Measurements from ENCODE around the gene ICE2.

ICE2 gene

DNA sequence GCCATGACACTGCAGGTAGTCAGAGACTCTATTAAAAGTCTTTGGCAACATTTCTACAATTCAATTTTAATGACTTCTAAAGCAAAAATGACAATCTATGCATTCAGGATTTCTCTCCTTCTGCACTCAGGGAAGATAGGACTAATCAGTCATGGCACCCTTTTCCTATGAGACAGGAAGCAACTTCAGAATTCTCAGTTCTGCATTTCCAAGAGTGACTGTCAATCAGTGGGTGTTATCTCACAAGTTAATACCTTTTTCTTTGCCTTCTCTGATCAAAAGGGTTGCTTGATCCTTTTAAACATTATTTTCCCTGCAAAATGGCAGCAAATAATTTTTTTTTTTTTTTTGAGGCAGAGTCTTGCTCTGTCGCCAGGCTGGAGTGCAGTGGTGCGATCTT is 7.8 kb upstream of the ICE2 start:
- no peak for FAIRE-seq

DNA sequence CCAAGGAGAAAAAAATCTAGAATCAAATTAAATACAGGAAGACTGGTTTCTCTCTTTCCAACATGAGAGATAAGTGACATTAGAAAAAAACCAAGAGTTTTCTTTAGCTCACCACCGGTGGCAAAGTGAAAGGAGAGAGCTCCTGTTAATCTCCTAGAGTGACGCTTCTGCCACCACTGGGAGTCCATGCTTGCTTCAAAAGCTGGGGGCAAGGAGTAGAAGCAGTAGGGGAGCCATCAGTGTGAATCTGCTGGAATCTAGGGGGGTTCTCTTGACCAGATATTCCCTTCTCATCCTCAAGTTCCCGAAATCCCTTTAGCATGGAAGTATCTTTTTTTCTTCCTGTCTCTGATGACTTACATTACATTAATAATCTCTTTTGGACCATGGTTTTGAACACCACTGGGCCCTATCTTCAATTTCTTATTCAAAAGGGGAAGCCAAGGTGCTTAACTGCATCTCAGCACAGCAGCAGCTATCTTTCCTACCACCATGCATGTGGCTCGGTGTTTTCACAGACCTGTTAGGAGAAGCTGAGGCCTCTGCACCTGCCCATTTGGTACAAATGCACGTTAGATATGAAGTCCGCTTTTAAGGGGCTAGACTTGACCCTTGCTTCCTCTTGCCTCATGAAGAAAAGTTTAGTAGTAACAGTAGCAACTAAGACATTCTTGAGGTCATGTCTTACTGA is 6.6 kb upstream of the ICE2 start:
- FAIRE-seq = no peak

DNA sequence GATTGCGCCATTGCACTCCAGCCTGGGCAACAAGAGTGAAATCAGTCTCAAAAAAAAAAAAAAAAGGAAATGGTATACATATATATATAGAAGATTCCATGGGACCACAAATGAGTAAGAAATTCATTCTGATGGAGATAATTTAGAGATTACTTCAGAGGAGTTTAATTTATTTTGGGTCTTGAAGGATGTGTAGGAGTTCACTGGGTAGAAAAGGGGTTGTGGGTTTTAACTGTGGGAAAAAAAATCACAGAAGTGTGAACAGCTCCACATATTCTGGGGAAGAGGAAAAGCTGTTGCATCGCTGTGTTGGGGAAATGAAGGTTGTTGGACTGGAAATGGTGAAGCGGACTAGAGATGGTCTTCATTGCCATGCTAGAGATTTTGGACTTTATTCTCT is 4.1 kb upstream of the ICE2 start:
- no peak for FAIRE-seq

DNA sequence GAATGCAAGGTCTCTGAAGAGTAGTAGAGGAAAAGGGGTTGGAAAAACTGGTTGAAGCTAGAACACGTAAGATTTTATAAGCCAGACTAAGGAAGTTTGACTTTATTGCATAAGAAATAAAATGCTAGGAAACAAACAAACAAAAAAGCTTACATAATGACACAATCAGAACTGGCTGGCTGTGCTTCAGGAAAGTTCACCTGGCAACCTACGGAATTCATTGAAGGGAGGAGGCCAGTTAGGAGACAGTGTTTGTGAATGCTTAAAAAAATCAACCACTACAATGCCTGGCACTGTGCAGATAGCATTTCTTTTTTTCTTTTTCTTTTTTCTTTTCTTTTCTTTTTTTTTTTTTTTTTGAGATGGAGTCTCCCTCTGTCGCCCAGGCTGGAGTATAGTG is 1.9 kb upstream of the ICE2 start:
- FAIRE-seq = no peak

DNA sequence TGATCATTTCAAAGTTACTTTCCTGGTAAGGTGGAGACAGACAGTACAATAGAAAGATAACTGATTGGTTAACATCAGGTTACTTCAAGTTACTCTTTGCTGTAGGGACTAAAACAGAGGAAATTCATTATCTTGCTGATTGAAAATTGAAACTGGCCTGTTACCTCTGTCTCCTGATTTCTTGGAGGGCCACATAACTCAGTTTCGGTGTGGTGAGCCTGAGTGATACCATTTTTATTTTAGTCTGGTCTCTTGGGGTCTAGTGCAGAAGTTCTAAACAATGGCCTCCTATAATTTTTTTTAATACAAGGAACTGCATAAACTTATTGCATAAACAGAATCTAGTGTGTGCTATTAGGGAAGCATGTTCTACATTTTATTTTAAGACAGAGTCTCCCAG is 1.2 kb upstream of the ICE2 start:
- FAIRE-seq = no peak

DNA sequence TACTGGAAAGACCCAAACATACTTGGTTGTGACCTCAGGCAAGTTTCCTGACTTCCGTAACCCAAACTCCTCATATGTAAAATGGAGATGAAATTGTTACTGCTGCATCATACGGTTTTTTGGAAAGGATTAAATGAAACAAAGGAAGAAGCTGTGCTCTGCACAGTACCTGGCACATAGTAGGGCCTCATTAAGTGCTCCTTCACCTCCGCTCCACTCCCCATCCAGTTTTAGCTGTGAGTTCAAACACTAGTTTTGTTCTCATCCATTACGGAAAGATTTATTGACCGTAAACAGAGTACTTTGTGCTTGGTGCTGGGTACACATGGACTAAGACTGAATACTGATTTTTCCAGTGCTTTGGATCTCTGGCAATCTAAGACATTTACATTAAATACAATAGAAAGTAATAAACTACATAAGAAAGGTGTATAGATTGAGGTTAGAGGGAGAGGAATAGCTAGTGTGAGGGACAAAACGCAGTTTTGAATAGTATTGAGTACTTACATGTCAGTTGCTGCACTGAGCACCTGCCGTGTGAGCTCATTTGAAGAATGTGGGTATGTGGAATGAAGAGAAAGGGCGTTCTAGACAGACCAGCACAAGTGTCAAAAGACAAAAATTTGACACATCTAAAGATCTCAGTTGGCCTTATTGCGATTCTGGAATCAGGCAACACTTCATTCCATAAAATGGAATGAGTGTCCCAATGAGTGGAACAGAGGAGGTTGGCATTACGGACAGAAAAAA is 594 bp upstream of the ICE2 start:
- FAIRE-seq = no peak

DNA sequence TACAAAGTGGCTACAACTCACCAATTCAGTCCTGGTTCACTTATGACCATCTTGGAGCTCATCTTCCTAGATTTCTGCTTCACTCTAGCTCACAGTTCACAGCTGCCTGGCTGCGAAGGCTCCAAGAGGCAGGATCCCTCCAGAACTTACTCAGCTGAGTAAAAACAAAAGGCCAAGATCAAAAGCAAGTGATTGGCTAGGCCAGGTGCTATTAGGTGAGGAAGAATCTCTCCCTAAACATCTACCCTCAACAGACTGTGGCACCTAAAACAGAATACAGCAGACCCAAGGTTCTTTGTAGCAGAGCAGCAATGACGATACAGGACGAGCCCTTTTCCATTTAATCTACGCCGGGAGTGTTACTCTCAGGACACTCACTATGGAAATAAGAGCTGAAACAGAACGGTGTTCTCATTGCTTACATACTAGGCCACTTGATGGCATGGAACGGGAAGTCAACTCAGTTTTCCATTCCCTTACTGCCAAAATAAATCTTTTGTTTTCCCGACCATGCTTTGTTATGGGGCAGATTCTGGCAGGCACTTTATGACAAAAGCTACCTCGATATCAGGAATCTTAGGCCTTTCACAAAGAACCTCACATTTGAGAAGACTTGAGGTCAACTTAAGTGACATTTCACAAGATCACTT is 901 bp downstream of the ICE2 start:
- no peak for FAIRE-seq

DNA sequence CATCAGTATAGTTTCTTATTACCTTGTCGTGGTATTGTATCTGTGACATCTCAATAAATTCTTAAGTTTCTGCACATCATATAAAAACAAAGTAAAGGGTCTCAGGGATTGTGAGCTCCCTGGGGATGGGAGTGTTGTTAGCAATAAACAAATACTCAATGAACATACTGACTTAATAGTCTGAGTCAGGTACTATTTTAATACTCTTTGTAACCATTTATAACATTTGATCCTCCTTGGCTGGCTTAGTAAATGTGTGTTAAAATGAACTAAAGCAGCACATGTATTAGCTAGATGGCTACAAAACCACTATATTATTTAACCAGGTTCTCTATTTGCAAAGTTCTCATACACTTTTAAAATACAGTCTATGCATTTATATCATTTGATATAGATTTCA is 1.8 kb downstream of the ICE2 start:
- no peak for FAIRE-seq

DNA sequence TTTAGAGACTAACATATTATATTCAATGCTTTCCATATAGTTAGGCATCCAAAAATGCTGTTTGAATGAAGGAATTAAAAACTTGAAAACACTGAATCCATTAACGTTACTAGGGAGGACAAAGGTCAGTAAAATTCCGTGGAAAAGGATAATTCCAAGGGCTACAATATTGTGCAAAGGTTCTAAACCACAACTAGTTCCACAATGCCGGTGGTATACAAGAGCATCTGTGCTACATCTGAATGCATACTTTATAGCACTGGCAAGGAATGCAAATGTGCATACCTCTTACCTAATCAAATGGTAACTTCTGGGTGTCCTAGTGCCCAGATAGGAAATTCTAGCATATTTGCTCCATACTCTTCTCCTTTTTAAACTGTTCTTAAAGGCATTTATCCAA is 2.2 kb downstream of the ICE2 start:
- no peak for FAIRE-seq

DNA sequence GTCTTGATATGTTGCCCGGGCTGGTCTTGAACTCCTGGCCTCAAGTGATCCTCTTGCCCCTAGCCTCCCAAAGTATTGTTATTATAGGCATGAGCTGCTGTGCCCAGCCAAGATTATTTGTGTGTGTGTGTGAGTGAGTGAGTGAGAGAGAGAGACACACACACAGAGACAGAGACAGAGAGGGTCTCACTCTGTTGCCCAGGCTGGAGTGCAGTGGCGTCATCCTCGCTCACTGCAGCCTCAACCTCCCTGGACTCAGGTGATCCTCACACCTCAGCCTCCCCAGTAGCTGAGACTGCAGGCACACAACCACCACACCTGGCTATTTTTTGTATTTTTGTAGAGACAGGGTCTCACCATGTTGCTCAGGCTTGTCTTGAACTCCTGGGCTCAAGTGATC is 5.8 kb downstream of the ICE2 start:
- no peak for FAIRE-seq

DNA sequence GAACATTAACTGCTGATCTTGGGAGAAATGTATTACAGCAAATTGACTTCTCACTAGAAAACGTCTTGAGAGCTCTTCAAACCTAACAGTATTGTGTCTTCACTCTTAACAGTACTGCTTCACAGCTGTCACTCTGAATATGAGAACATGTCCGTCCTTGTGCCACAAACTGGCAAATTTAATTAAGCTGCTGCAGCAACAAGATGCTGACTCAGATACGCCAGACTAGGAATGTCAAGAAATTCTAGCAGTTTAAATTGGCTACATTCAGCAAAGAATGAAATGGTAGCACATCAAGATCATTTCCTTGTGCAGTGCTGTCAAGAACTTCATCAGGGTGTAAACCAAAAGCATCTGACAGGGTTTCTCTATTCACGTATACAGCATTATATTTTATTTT is 7.6 kb downstream of the ICE2 start:
- FAIRE-seq = no peak

DNA sequence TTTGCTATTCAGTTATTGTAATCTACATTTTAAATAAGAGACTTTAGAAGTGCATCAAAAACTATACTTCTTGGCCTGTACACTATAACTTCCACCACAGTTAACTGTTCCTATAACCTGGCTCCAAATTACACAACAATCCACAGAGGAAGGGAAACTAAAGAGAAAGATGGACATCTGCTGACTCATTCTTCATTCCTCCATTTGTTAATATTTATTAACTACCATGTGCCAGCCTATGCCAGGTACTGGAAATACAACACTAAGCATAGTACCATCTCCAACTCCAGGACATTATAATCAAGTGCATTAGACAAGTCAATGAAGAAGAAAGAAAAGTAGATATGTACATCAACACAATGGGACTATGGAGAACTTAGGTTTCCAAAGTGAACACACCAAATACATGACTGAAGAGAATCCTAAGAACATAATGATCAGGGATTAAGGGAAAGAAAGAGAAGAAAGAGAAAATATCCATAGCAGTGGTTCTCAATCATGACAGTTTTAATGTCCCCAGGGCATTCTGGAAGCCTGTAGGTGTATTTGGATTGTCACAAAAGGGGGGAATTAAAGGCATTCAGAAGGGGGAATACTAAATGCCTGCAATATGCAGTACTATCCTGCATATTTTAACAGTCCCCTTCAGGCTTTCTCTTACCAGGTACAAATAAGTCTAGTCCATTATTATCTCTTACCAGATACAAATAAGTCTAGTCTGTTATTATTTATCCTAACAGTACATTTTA is 8.9 kb downstream of the ICE2 start:
- no peak for FAIRE-seq

DNA sequence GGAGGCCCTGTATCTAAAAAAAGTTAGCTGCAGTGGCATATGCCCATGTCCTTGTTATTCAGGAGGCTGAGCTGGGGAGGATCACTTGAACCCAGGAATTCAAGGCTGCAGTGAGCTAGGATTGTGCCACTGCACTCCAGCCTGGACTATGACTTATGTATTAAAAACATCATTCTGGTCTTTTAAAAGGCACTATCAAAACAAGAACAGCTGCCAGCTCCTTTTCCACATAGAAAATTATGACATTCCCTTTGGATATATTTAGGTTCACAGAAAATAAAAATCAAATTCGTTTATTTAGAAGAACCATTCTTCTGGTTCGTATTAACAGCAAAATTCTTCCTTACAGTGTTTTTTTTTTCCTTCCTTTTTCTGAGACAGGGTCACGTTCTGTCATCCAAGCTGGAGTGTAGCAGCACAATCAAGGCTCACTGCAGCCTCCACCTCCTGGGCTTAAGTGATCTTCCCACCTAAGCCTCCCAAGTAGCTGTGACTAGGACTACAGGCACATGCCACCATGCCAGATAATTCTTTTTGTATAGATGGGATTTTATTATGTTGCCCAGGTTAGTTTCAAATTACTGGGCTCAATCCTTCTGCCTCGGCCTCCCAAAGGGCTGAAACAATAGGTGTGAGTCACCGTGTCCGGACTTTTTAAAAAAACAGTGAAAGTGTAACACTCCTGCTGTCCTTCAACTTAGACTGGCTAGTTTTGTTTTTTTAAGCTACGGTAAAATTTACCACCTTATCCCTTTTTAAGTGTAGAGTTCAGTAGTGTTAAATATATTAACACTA is 13.9 kb downstream of the ICE2 start:
- FAIRE-seq = no peak

DNA sequence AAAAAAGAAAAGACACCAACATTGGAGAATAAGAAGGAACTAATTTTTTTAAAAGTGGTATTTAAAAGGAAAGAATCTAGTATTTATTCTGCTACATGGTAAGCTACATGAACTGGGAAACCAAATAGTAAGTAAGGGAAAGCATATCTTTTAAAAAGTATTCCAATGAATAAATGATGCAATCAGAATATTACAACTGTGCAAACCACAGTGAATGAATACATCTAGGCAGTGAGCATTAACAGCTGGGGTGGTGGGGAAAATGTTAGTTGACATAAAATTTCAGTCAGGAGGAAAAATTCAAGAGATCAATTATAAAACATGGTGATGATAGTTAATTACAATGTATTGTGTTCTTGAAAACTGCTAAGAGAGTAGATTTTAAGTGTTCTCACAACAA is 16.9 kb downstream of the ICE2 start:
- FAIRE-seq = peak; percentile 52

DNA sequence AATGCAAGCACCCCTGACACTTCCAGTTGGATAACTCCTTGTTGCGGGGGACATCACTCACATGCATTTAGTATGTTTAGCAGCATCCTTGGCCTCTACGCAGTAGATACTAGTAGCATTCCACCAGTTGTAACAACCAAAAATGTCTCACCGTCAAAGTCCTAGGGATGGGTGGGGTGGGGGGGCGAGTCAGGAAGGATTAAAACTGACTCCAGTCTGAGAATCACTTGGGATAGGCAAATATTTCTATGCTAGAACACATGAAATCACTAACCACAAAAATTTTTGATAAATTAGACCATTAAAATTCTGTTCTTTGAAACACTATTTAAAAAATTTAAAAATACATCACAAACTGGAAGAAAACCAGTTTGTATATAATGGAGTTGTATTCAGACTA is 18.0 kb downstream of the ICE2 start:
- no peak for FAIRE-seq

DNA sequence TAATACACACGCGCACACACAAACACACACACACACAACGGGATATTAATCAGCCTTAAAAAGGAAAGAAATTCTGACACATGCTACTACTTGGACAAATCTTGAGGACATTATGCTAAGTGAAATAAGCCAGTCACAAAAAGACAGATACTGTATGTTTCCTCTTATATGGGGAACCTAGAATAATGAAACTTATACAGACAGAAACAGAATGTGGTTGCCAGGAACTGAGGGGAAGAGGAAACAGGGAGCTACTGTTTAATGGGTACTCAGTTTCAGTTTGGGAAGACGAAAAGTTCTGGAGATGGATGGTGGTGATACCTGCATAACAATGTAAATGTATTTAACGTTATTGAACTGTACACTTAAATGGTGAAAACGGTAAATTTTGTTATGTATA is 20.2 kb downstream of the ICE2 start:
- no peak for FAIRE-seq

DNA sequence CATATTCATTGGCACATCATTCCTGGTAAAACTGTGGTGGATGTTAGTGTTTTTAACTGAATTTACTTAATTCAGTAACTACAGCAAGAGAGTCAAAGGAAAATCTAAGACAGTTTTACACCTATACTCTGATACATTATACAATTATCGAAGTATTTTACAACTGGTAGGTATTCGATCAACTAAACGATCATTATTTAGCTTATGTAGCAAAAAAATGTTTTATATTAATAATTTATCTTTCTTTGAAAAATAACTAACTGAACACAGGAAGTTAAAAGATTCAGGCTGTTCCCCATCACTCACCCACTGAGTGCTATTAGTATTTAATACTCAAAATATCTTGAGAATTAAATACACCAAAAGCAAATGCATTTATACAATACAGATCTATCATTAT is 21.0 kb downstream of the ICE2 start:
- peak; percentile 37 for FAIRE-seq

DNA sequence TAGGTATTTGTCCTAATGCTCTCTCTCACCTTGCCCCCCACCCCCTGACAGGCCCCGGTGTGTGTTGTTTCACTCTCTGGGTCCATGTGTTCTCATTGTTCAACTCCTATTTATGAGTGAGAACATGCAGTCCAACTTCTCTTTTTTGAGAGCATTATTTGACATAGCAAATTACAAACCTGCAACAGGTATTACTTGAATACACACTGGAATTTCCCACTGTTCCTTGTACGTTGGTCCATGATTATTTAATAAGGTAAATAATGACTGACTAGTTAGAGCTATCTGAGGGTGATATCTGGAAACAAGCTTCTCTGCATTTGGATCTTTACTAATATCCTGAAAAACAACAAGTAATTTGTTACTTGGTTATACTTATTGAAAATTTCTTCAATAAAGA is 24.1 kb downstream of the ICE2 start:
- no peak for FAIRE-seq

DNA sequence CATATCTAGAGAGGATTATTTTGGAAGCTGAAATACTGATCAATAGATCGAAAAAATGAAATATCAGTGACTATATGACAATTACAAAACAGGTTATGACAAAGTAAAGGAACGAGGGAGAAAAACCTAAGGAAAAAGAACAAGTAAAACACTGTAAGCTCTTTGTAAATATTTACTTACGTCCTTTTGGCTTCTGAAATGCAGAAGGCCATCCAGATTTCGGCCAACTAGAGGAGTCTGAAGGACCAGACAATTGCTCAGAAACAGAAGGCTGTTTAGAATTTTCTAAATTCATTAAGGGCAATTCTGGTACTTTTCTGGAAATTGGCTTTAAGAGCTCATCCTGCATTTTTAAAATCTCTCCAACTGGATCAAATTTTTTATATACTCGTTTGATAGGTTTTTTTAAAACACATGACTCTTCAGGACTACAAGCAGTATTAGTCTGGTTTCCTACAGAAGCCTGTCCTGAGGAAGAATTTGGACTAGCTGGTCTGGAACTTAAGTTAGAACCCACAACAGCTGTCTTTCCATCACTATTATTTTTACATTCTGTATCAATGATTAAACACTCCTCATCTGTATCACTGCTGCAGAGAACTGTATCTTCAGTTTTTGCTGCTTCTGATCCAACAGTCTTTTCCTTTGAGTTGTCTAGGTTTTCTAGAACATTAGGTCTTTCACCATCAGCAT is 30.1 kb downstream of the ICE2 start:
- FAIRE-seq = no peak

DNA sequence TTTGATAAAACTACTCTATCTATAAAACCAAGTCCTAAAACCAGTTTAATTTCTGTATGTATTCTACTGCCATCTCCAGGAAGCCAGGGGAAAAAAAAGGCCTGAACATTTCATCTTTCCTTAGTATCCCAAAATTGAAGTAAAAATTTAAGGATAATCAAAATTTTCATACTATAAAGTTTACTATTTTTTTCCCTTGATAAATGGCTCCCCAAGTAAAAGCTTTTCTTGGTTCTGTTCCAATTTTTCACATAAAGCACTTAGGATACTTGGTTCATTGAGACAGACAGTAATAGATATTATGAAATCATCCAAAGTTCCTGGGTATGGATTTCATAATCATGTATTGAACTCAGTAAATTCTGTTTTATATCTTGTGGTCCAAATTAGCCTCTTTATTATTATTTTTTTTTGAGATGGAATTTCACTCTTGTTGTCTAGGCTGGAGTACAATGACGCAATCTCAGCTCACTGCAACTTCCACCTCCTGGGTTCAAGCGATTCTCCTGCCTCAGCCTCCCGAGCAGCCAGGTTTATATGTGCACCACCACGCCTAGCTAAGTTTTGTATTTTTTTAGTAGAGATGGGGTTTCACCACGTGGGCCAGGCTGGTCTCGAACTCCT is 34.5 kb downstream of the ICE2 start:
- peak; percentile 96 for FAIRE-seq

DNA sequence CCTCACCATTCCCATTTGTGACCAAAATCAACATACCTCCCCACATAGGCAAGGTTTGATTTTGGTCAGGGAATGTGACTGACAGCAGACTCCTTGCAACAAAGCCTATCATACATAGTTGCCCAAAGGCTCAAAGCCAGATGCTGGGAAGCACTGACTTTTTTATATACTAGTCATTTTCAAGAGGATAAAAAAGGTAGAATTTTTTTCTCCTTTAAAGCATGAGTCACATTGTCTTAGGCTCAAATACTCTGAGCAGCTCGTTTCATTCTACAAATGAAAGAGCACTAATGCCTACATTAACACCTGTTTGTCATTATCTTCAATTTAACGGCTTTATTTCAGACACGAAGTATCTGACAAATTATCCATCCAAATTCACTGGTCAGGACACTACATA is 36.2 kb downstream of the ICE2 start:
- FAIRE-seq = no peak

All from G401.6 (cell line).